ENCODE results near the gene PDE8B.
A peak's percentile ranks its signal among the peaks of the same experiment; 100 is the strongest.

Gene PDE8B

GRCh38 chr5:77418162-77418561 is 207.7 kb downstream of the PDE8B start:
- DNase-seq = no peak

GRCh38 chr5:77418601-77419581 is 208.4 kb downstream of the PDE8B start:
- DNase-seq = peak; percentile 14

- DNase-seq = no peak
These were observed 209.4 kb downstream of the PDE8B start for GRCh38 chr5:77419644-77420582.

- no peak for DNase-seq
These were observed 210.5 kb downstream of the PDE8B start for GRCh38 chr5:77420940-77421339.

GRCh38 chr5:77423022-77423750 is 212.7 kb downstream of the PDE8B start:
- DNase-seq = no peak

- DNase-seq = no peak
These were observed 214.4 kb downstream of the PDE8B start for GRCh38 chr5:77424921-77425320.

GRCh38 chr5:77425420-77425819 is 214.9 kb downstream of the PDE8B start:
- no peak for DNase-seq

- no peak for DNase-seq
These were observed 215.6 kb downstream of the PDE8B start for GRCh38 chr5:77425998-77426659.

- DNase-seq = no peak
These were observed 216.2 kb downstream of the PDE8B start for GRCh38 chr5:77426670-77427069.

GRCh38 chr5:77427998-77428397 is 217.5 kb downstream of the PDE8B start:
- no peak for DNase-seq

GRCh38 chr5:77428526-77428925 is 218.0 kb downstream of the PDE8B start:
- DNase-seq = no peak

- no peak for DNase-seq
These were observed 220.2 kb downstream of the PDE8B start for GRCh38 chr5:77430726-77431125.

- no peak for DNase-seq
These were observed 220.8 kb downstream of the PDE8B start for GRCh38 chr5:77431286-77431685.

- DNase-seq = no peak
These were observed 221.2 kb downstream of the PDE8B start for GRCh38 chr5:77431719-77432118.

GRCh38 chr5:77437194-77437593 is 226.7 kb downstream of the PDE8B start:
- DNase-seq = peak; percentile 25

- no peak for DNase-seq
These were observed 227.6 kb downstream of the PDE8B start for GRCh38 chr5:77438071-77438470.

- no peak for DNase-seq
These were observed 233.2 kb downstream of the PDE8B start for GRCh38 chr5:77443670-77444069.

GRCh38 chr5:77444356-77444755 is 233.9 kb downstream of the PDE8B start:
- no peak for DNase-seq

- DNase-seq = no peak
These were observed 238.4 kb downstream of the PDE8B start for GRCh38 chr5:77448831-77449230.

- no peak for DNase-seq
These were observed 238.8 kb downstream of the PDE8B start for GRCh38 chr5:77449277-77449676.

- DNase-seq = no peak
These were observed 239.5 kb downstream of the PDE8B start for GRCh38 chr5:77449981-77450380.

GRCh38 chr5:77452351-77452750 is 241.9 kb downstream of the PDE8B start:
- no peak for DNase-seq
